Type B pancreatic cell (in vitro differentiated cells): ENCODE results near the gene TRMU. TPM values are rescaled to one million over a fixed set of nuclear protein-coding genes. Genes with fewer than 3 reads are reported as not detected.

ENCODE experiments used
- DNase-seq: peaks from one replicate; pipeline ENCODE4 v3.0.0; 2021; ENCODE audit warnings: mixed read lengths; ENCODE audit not compliant: unreplicated experiment; ENCODE audit errors: extremely low spot score
- H3K27ac Mint-ChIP-seq: 2 replicates; pipeline ENCODE4 v1.8.0; 2021; ENCODE audit warnings: mild to moderate bottlenecking, mixed read lengths
- H3K27me3 Mint-ChIP-seq: 2 replicates; pipeline ENCODE4 v1.8.0; 2021; ENCODE audit warnings: mixed read lengths
- H3K36me3 Mint-ChIP-seq: 2 replicates; pipeline ENCODE4 v1.8.0; 2021; ENCODE audit warnings: mixed read lengths
- H3K4me1 Mint-ChIP-seq: one replicate; pipeline ENCODE4 v1.8.0; 2021; ENCODE audit warnings: mixed read lengths; ENCODE audit not compliant: unreplicated experiment
- H3K4me3 Mint-ChIP-seq: 2 replicates; pipeline ENCODE4 v1.8.0; 2021; ENCODE audit warnings: mild to moderate bottlenecking, mixed read lengths
- H3K9me3 Mint-ChIP-seq: 2 replicates; pipeline ENCODE4 v1.8.0; 2021; ENCODE audit warnings: mixed read lengths
- CTCF ChIP-seq: fragments of 200-600 bp; sonication (generic); conservative IDR thresholded peaks from 2 replicates; pipeline ENCODE4 v1.5.0; 2021; ENCODE audit warnings: antibody characterized with exemption, mild to moderate bottlenecking
- total RNA-seq: library from RNA; stranded (reverse); gene quantifications from 2 replicates; pipeline ENCODE4 v1.2.1, GENCODE V29; 2021; ENCODE audit warnings: low replicate concordance

Gene TRMU
- total RNA-seq, 1 donor from 2014 or later: 68.4 TPM

DNA sequence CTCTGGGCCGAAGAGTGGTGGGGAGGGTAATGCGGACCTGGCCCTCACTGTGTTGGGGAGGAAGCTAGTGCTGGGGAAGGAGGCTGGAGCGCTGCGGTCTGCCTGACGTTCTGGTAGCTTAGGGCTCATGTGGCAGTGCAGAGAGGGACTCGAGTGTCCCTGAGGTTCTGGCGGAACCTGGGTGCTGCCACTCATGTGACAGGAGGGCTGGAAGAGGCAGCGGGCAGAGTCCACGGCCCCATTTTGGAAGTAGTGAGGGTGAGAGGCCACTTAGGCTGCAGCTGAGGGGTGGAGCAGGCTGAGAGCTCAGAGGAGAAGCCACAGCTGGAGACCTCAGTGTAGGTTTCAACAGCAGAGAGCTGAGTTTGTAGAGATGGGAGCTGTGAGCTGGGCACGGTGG, 16.2 kb upstream of the TRMU start:
- no peak for TF ChIP-seq CTCF
- no peaks in the 10 kb centered on the region for H3K36me3 Mint-ChIP-seq

GRCh38 chr22:46320166-46320710, 15.3 kb upstream of the TRMU start:
- H3K27me3 Mint-ChIP-seq: no peaks in the 10 kb centered on the region
- H3K4me1 Mint-ChIP-seq: no peaks in the 10 kb centered on the region
- no peak for TF ChIP-seq CTCF
- H3K36me3 Mint-ChIP-seq: no peaks in the 10 kb centered on the region
- H3K9me3 Mint-ChIP-seq: no peaks in the 10 kb centered on the region
- H3K4me3 Mint-ChIP-seq: no peak overlapping the region
- no peak overlapping the region for H3K27ac Mint-ChIP-seq
- DNase-seq: no peak

More for the DNA sequence above, 16.2 kb upstream of the TRMU start:
- DNase-seq: no peak
- H3K27me3 Mint-ChIP-seq: no peaks in the 10 kb centered on the region
- no peaks in the 10 kb centered on the region for H3K4me1 Mint-ChIP-seq
- no peaks in the 10 kb centered on the region for H3K9me3 Mint-ChIP-seq
- no peak overlapping the region for H3K4me3 Mint-ChIP-seq
- H3K27ac Mint-ChIP-seq: no peak overlapping the region

- no peak for DNase-seq
- no peak overlapping the region for H3K4me3 Mint-ChIP-seq
- no peak overlapping the region for H3K27ac Mint-ChIP-seq
- H3K4me1 Mint-ChIP-seq: no peaks in the 10 kb centered on the region
- H3K36me3 Mint-ChIP-seq: no peaks in the 10 kb centered on the region
- TF ChIP-seq CTCF: no peak
- no peaks in the 10 kb centered on the region for H3K9me3 Mint-ChIP-seq
- H3K27me3 Mint-ChIP-seq: no peaks in the 10 kb centered on the region
Measured at GRCh38 chr22:46320716-46321386, 14.7 kb upstream of the TRMU start.

- H3K27me3 Mint-ChIP-seq: no peaks in the 10 kb centered on the region
- DNase-seq: no peak
- no peak overlapping the region for H3K4me3 Mint-ChIP-seq
- H3K36me3 Mint-ChIP-seq: peaks cover 3% of the 10 kb centered on the region
- no peak for TF ChIP-seq CTCF
- H3K9me3 Mint-ChIP-seq: no peaks in the 10 kb centered on the region
- H3K27ac Mint-ChIP-seq: no peak overlapping the region
- no peaks in the 10 kb centered on the region for H3K4me1 Mint-ChIP-seq
Measured at GRCh38 chr22:46322711-46323110, 12.8 kb upstream of the TRMU start.

DNA sequence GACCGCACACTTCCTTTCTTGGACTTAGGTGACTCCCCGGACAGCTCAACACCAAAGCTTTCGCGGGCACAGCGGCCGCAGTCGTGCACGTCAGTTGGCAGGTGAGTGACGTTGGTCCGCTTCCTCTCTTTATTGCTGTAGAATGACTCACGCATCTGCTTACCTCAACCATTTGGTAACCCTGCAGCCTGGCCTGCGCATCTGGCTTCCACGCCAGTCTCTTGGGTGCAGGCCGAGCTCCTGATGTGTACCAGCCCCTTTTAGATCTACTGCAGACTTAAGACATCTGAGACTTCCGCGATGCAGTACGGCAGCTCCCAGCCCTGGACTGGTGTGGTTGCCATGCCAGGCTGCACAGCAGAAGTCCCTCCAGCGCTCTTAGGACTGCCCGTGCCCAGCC, 12.4 kb upstream of the TRMU start:
- peaks cover 3% of the 10 kb centered on the region for H3K36me3 Mint-ChIP-seq
- no peak overlapping the region for H3K27ac Mint-ChIP-seq
- H3K4me3 Mint-ChIP-seq: no peak overlapping the region
- H3K4me1 Mint-ChIP-seq: no peaks in the 10 kb centered on the region
- no peak for TF ChIP-seq CTCF
- no peaks in the 10 kb centered on the region for H3K27me3 Mint-ChIP-seq
- DNase-seq: no peak
- no peaks in the 10 kb centered on the region for H3K9me3 Mint-ChIP-seq
